ENCODE data around the gene TIPARP.

GRCh38 chr3:156750191-156750873 is 75.9 kb downstream of the TIPARP start:
- no peak for TF ChIP-seq CTCF (IDR thresholded peaks at IDR 0.05)
- no peak for TF ChIP-seq EZH2 (IDR thresholded peaks at IDR 0.05; ENCODE audit: borderline replicate concordance, insufficient read depth, low read depth, low read length, poor library complexity, severe bottlenecking)
